Urothelium cell line (cell line): ENCODE results near the gene CEP112.

Experiments
- DNase-seq: peaks from one replicate; pipeline ENCODE4 v3.0.0; 2011; ENCODE audit warnings: low spot score, mixed read lengths
- FAIRE-seq: peaks from 2 replicates; lab custom pipeline; 2011; peaks lifted over from hg19 to GRCh38; lab: Jason Lieb, UNC

CEP112 gene

DNA sequence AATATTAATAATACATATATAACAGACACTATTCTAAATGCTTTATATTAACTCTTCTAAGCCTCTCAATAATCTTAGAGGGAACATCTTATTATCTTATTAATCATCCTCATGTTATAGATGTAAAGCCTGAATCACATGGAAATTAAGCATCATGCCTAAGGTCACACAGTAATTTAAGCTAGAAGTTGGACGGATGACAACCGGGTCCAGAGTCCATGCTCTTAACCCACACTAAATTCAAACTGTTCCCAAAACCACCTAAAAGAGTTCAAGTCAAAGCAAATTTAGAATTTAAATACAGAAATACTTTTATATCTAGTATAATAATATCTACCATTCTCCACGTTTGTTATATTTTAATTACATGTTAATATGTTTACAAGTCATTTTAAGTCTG lies 193.3 kb downstream of the CEP112 start:
- no peak for FAIRE-seq
- DNase-seq: no peak

DNA sequence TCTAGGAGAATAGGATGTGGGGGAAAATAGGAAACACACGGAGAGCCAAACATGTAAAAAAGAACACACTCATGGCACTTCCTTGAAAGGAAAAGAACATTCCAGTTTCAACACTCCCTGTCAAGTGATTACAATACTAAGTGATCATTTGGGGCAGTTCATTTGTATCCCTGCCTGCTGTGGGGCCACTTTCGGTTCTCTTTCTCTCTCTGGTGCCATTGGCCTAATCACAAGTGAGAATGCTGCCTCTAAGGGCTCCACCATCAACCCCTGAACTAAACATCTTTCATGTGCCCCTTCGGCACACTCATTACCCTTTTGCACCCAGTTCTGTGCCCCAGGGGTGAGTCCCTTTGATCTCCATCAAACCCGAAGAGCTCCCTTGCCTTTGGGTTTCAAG lies 197.3 kb downstream of the CEP112 start:
- FAIRE-seq: no peak
- no peak for DNase-seq

DNA sequence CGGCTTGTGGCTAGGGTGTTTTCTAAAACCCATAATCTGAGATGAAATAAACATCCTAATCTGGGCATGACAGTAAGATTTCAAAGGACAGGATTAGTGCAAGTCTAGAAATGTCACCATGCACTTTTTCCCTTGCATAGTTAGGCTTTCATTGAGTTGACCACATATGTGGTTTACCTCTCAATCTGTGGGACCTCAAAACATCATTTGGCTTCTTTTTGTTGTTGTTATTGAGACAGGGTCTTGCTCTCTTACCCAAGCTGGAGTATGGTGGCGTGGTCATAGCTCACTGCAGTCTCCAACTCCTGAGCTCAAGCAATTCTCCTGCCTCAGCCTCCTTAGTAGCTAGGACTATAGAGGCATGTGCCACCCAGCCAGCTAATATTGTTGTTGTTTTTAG lies 197.8 kb downstream of the CEP112 start:
- DNase-seq: no peak
- no peak for FAIRE-seq

DNA sequence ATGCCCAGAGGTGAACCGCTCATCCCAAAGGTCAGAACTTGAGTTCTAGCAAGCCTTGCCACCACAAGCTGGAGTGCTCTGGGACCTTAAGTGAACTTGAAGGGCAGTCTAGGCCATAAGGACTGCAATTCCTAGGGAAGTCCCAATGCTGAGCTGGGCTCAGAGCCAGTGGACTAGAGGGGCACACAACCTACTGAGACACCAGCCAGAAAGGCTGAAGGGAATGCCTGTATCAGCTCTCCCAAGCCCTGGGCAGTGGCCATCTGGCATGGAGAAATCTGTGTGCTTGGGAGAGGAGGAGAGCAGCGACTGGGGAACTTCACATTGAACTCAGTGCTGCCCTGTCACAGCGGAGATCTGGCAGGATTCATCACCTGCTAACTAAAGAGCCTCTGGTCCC lies 201.3 kb downstream of the CEP112 start:
- FAIRE-seq (no peak), DNase-seq (no peak)

DNA sequence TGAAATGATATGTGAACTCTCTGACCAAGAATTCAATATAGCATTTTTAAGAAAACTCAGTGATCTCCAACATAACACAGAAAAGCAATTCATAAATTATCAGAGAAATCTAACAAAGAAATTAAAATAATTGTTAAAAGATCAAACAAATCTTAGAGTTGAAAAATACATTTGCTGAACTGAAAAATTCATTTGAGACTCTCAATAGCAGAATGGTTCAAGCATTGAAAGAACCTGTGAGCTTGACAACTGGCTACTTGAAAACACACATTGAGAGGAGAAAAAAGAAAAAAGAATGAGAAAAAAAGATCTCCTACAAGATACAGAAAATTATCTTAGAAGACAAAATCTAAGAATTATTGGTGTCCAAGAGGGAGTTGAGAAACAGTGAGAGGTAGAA lies 203.5 kb downstream of the CEP112 start:
- no peak for FAIRE-seq

DNA sequence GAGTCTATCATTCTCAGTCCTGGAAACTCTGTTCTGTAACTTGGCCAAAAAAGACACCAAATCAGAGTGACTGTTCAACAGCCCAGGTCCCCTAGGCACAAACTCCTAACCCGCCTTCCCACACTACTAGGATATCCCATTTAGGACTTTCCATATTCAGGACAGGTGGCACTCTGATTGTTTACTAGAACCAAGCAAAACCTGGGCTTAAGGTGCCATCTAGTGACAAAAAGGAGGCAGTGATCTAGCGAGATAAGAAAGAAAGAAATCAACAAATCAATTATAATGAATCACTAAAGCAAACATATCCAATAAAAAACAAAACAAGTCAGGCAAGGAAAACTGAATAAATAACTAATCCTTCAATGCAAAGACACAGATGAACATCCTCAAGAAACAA lies 203.9 kb downstream of the CEP112 start:
- peak; percentile 52 for FAIRE-seq
- DNase-seq: peak; percentile 48

More for the DNA sequence above, 203.5 kb downstream of the CEP112 start:
- DNase-seq: no peak

GRCh38 chr17:65985571-65985970 lies 206.4 kb downstream of the CEP112 start:
- FAIRE-seq (no peak), DNase-seq (no peak)

- no peak for DNase-seq
These were observed 207.6 kb downstream of the CEP112 start for GRCh38 chr17:65984299-65984698.

GRCh38 chr17:65978871-65979270 lies 213.1 kb downstream of the CEP112 start:
- FAIRE-seq (no peak), DNase-seq (no peak)

More at GRCh38 chr17:65984299-65984698, 207.6 kb downstream of the CEP112 start:
- no peak for FAIRE-seq

GRCh38 chr17:65977041-65977440 lies 214.9 kb downstream of the CEP112 start:
- FAIRE-seq: no peak
- no peak for DNase-seq

DNA sequence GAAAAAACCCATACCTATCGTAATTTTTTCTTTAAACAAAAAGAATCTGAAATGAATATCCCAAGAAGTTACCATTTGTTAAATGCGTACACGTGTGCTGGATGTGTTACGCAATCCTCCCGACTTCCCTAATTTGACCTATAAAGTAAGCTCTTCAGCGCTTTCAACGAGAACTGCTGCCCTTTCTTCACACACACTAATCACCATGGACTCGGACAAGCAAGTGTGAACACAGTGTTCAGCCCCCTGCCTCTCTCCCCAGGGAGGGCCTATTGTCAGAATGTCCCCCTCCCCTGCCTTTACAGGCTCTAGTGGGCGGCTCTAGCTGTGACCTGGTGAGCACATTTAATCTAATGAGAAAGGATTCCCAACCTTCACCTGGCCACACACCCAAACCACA lies 216.1 kb downstream of the CEP112 start:
- no peak for FAIRE-seq
- no peak for DNase-seq

DNA sequence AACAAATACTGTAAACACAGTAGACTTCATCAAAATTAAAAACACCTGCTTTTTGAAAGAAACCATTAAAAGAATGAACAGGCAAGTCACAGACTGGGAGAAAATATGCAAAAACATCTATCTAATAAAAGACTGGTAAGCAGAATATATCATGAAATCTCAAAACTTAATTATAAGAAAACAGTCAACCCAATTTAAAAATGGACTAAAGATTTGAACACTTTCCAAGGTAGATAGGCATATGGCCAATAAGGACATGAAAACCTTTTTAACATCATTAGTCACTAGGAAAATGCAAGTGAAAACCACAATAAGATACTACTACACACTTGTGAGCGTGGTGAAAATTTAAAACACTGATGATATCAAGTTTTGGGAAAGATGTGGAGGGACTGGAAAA lies 218.7 kb downstream of the CEP112 start:
- FAIRE-seq: no peak
- no peak for DNase-seq

GRCh38 chr17:65967372-65967771 lies 224.6 kb downstream of the CEP112 start:
- FAIRE-seq (no peak), DNase-seq (no peak)

GRCh38 chr17:65966072-65966695 lies 225.7 kb downstream of the CEP112 start:
- DNase-seq: no peak
- no peak for FAIRE-seq

- FAIRE-seq (no peak), DNase-seq (no peak)
These were observed 228.8 kb downstream of the CEP112 start for GRCh38 chr17:65963179-65963578.

DNA sequence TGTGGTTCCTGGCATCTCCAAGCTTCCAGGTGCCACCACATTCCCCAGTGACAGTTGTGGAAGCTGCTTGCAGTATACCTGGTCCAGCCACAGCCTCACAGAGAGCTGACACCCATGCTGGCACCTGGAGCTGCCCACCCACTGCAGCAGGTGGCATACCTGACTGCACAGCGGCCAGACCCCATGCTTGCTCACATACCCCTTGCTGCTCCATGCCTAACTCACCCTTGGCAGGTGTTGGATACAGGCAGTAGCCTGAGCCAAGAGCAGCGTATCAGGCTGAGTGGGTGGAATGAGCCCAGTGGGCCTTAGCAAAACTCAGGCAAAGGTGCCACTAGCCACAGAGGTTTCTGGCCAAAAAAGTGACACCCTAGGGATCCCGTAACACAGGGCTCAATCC lies 232.3 kb downstream of the CEP112 start:
- FAIRE-seq: peak; percentile 52

GRCh38 chr17:65956814-65957213 lies 235.1 kb downstream of the CEP112 start:
- FAIRE-seq (no peak), DNase-seq (no peak)

More for the DNA sequence above, 232.3 kb downstream of the CEP112 start:
- DNase-seq: no peak

DNA sequence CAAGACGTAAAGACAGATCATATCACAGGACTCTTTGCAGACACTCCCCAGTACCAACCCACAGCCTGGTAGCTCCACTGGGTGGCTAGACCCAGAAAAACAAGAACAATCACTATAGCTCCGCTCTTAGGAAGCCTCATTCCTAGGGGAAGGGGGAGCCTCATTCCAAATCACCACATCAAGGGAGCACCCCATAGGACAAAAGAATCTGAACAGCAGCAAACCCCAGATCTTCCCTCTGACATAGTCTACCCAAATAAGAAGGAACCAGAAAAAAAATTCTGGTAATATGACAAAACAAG lies 237.8 kb downstream of the CEP112 start:
- FAIRE-seq: no peak
- no peak for DNase-seq

- FAIRE-seq (peak; percentile 72), DNase-seq (no peak)
These were observed 238.4 kb downstream of the CEP112 start for GRCh38 chr17:65953316-65954147.

DNA sequence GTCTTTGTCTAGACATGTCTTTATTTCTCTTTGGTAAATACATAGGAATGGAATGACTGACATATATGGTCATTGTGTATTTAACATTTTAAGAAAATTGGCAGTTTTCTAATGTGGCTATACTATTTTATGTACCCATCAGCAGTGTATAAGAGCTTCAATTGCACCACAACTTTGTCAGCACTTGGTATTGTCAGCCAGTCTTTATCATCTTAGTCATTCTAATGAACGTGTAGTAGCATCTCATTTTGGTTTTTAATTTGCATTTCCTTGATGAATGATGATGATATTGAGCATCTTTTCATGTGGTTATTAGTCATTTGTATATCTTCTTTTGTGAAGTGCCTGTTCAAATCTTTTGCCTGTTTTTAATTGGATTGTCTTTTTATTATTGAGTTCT lies 239.3 kb downstream of the CEP112 start:
- FAIRE-seq (no peak), DNase-seq (no peak)

DNA sequence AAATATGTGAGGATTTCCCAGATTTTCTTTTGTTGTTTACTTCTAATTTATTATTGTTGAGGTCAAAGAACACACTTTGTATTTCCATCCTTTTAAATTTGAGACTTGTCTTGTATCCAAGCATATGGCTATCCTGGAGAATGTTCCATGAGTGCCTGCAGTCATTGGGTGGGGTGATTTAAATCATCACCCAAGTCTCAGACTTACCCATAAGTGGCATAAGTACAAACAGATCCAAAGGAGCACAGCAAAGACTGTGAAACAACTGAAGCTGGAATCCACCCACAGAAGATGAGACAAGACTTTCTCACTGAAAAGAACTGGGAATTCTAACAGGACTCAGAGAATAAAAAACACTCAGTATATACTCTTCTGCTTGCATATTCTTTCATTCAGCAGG lies 239.9 kb downstream of the CEP112 start:
- DNase-seq (no peak), FAIRE-seq (no peak)

DNA sequence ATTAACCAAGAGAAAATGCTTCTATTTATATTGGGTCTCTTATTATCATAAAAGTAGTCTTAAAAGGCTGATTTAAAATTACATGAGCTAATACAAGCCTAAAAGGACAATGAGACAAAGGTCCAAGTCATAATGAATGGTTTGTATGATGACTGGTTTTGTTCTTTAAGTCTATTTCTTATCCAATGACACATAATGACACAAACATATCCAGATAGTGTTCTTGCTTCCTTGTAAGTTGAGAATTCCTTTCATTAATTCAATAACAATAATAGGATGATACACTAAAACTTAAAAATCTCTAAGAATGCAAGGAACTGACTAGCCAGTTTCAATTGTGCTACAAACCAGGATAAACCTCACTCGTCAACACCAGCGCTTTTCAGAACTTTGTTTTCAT lies 244.1 kb downstream of the CEP112 start:
- DNase-seq (no peak), FAIRE-seq (no peak)

- DNase-seq: no peak
- no peak for FAIRE-seq
These were observed 249.3 kb downstream of the CEP112 start for GRCh38 chr17:65942592-65942991.
